ENCODE data around the gene CAMKK2. TPM values are rescaled to one million over a fixed set of nuclear protein-coding genes. Genes with fewer than 3 reads are reported as not detected.

Gene CAMKK2
- total RNA-seq, 4 donors from 2014 or later: 34.1 to 38.4 (median 36.3) TPM

DNA sequence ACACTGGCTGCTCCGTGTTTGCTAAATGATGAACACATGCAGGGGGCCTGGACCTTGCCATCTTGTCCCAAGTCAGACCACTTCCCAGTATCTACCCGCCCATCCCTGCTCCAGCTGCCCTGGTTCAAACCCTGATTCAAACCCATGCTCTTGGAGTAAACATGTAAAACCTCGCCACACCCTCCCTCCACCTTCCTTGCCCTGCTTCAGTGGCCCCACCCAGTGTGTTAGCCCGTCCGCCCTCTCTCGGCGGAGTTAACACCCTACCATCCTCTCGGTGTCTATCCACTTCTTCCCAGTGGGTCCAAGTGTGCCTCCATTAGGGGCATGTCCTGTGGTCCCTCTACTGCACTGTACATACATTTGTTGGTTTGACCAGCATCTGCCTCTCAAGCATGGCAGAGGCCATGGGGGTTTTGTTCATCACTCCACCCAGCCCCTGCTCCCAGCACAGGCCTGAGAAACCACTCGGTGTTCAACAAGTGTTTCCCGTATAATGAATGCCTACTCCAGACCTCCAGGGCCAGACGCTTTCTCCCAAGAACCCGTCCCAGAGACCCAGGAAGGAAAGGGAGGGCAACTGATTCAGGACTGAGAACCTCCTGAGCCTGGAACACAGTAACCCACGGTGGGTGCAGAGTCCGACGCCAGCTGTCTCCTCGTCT lies 49.5 kb downstream of the CAMKK2 start:
- H3K36me3 ChIP-seq: peaks cover 21 to 45% of the 10 kb centered on the region in 2 donors

GRCh38 chr12:121245951-121246350 lies 50.6 kb downstream of the CAMKK2 start:
- intact Hi-C loops (cut with DNase I): no loop called here
- Histone ChIP-seq H3K36me3 (peaks cover 18 to 41% of the 10 kb centered on the region in 2 donors), H3K27me3 (no peaks in the 10 kb centered on the region), H3K27ac (no peak overlapping the region), H3K9me3 (no peaks in the 10 kb centered on the region), H3K4me1 (no peaks in the 10 kb centered on the region), H3K4me3 (replicated peaks in 1 of 3) (no peak overlapping the region)
- no peak for DNase-seq
- TF ChIP-seq CTCF (IDR thresholded peaks at IDR 0.05): no peak
- no peak for TF ChIP-seq POLR2A (IDR thresholded peaks at IDR 0.05)
- 82 to 86% methylated on average over 7 of the region's 7 CpGs for WGBS, 2 donors

More for the DNA sequence above, 49.5 kb downstream of the CAMKK2 start:
- no peak overlapping the region for H3K4me3 ChIP-seq (replicated peaks in 1 of 3)
- H3K27me3 ChIP-seq: no peaks in the 10 kb centered on the region
- H3K4me1 ChIP-seq: no peaks in the 10 kb centered on the region
- intact Hi-C loops (cut with DNase I): no loop called here
- DNase-seq: no peak
- no peak overlapping the region for H3K27ac ChIP-seq
- TF ChIP-seq POLR2A (IDR thresholded peaks at IDR 0.05) (no peak), CTCF (IDR thresholded peaks at IDR 0.05) (no peak)
- no peaks in the 10 kb centered on the region for H3K9me3 ChIP-seq
- WGBS, 2 donors: 93 to 96% methylated on average over 16 of the region's 16 CpGs

- Histone ChIP-seq H3K9me3 (no peaks in the 10 kb centered on the region), H3K4me1 (no peaks in the 10 kb centered on the region), H3K27me3 (no peaks in the 10 kb centered on the region), H3K36me3 (peaks cover 18 to 33% of the 10 kb centered on the region in 2 donors), H3K27ac (no peak overlapping the region), H3K4me3 (replicated peaks in 1 of 3) (no peak overlapping the region)
- DNase-seq: no peak
- WGBS, 2 donors: 95 to 98% methylated on average over 11 to 14 of the region's 14 CpGs
- no peak for TF ChIP-seq CTCF (IDR thresholded peaks at IDR 0.05)
- TF ChIP-seq POLR2A (IDR thresholded peaks at IDR 0.05): no peak
- intact Hi-C loops (cut with DNase I): no loop called here
Observed at GRCh38 chr12:121245031-121245430, 51.5 kb downstream of the CAMKK2 start.

DNA sequence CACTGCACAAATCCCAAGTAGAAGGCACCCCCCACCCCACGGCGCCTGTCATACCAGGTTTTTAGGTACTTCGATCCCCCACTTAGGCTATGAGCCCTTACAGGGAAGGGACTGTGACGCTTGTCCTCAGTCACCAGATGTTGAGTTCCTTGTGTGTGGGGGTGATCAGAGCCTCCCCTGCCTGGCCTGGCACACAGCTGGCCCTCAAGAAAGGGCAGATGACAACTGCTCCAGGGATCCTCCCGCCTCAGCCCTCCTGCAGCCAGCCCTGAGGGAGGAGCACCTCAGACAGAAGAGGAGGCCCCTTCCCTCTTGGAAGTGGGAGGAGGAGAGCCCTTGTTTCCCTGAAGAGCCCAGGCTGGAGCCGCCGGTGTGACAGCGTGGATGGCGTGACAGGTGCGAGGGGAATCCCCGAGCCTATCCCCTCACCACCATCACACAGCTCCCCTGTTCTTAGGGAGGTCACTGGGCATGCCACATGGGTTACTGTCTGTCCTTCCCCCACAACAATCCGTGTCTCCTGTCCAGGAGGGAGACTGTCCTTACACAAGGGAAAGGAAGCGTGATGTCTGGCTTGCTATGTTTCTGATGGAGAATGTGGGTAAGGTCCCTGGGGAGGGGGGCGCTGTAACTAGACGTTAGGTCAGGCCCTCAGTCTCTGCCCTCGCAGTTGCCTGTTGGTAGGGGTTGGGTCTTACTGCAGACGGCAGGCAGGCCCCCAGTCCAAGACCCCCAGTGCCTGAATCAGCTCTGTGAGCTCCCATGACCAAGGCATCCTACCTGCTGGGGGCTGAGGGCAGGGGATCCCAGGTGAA lies 55.1 kb downstream of the CAMKK2 start:
- intact Hi-C loops (cut with DNase I): no loop called here
- no peak for DNase-seq
- Histone ChIP-seq H3K27ac (no peak overlapping the region), H3K9me3 (no peaks in the 10 kb centered on the region), H3K4me3 (replicated peaks in 1 of 3) (no peak overlapping the region), H3K27me3 (no peaks in the 10 kb centered on the region), H3K4me1 (no peaks in the 10 kb centered on the region), H3K36me3 (peaks cover 8 to 13% of the 10 kb centered on the region in 2 donors)
- TF ChIP-seq POLR2A (IDR thresholded peaks at IDR 0.05) (no peak), CTCF (IDR thresholded peaks at IDR 0.05) (no peak)
- 74 to 77% methylated on average over 13 to 17 of the region's 17 CpGs for WGBS, 2 donors

All from thyroid gland (tissue), 4 donors.